ENCODE results near the gene ADAMTS4. TPM values are rescaled to one million over a fixed set of nuclear protein-coding genes. Genes with fewer than 3 reads are reported as not detected.

ADAMTS4 gene
- total RNA-seq, 4 donors from 2014 or later = 0.20 to 15.3 (median 4.2) TPM

DNA sequence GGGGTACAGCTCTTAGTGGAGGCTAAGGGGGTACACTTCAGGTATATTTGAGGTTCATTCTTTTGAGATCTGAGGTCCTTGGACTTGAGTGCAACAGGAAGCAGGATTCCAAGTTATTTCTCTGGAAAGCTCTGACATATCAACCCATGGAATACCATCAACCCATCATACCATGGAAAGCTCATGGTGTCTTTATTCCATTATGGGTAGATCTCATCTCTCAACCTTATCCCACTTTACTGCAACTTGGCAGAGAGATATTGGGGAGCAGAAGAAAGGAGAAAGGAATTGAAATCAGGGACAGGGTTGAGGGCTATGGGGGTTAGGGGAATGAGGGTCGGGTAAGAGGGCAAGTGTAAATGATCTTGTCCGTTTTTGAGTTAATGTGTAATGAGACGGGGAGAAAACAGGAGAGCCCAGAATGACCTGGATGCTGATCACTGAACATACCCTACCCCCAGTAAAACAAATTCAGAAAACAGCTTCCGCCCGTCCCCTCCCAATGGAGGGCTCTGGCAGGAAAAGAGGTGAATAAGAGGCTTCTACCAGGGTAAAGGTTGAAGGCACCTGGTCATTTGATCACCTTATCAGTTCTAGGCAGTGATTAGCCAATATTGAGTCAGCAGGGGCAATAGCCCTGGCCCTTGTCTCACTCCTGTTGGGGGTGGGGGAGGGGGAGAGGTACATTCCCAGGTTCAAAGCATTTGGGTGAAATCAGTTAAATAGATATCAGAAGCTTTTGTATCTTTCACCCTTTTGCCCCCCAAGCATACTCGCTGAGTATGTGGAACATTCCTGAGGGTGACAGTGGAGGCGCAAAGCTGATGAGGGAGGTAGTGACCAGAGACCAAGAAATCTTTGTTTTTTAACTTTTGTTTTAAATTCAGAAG lies 25.2 kb upstream of the ADAMTS4 start:
- WGBS, 2 donors = 90 to 94% methylated on average over 7 of the region's 7 CpGs
- no peak overlapping the region for H3K4me3 ChIP-seq (ENCODE audit: low read depth, poor library complexity, severe bottlenecking)
- DNase-seq (ENCODE audit: low spot score in 2 of 2) = no peak
- TF ChIP-seq, protein P1, sequence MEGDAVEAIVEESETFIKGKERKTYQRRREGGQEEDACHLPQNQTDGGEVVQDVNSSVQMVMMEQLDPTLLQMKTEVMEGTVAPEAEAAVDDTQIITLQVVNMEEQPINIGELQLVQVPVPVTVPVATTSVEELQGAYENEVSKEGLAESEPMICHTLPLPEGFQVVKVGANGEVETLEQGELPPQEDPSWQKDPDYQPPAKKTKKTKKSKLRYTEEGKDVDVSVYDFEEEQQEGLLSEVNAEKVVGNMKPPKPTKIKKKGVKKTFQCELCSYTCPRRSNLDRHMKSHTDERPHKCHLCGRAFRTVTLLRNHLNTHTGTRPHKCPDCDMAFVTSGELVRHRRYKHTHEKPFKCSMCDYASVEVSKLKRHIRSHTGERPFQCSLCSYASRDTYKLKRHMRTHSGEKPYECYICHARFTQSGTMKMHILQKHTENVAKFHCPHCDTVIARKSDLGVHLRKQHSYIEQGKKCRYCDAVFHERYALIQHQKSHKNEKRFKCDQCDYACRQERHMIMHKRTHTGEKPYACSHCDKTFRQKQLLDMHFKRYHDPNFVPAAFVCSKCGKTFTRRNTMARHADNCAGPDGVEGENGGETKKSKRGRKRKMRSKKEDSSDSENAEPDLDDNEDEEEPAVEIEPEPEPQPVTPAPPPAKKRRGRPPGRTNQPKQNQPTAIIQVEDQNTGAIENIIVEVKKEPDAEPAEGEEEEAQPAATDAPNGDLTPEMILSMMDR (IDR thresholded peaks at IDR 0.05) = no peak
- no peak for TF ChIP-seq POLR2A (IDR thresholded peaks at IDR 0.05)
- intact Hi-C loops (cut with DNase I; ENCODE audit: low total_unique reads) = loop anchor here (10.0 kb wide), 1 partner anchor 161 kb away; no protein-coding TSS in a partner anchor

GRCh38 chr1:161222175-161223019 lies 23.5 kb upstream of the ADAMTS4 start:
- DNase-seq (ENCODE audit: low spot score in 2 of 2) = no peak
- intact Hi-C loops (cut with DNase I; ENCODE audit: low total_unique reads) = loop anchor here (10.0 kb wide), 1 partner anchor 162 kb away; no protein-coding TSS in a partner anchor
- WGBS, 2 donors = 80 to 89% methylated on average over 6 of the region's 6 CpGs
- H3K4me3 ChIP-seq (ENCODE audit: low read depth, poor library complexity, severe bottlenecking) = no peak overlapping the region
- TF ChIP-seq POLR2A (IDR thresholded peaks at IDR 0.05) = no peak
- TF ChIP-seq, protein P1 (IDR thresholded peaks at IDR 0.05) = no peak

DNA sequence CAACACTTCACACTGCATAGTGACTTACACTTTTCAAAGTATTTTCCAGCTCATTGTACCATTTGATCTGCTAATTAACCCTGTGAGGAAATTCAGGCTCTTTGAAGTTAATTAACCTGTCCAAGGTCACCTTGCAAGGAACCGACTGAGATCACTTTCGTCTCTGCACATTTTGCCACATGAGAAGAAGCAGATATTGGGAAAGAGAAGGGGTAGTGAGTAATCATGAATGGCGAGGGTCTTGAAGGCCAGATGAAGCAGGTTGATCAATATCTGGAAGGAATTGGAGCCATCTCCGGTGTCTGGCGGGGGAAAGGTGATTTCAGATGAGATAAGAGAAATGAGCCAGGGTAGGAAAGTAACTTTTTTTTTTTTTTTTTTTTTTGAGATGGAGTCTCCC lies 21.1 kb upstream of the ADAMTS4 start:
- H3K4me3 ChIP-seq (ENCODE audit: low read depth, poor library complexity, severe bottlenecking) = no peak overlapping the region
- WGBS, 2 donors = 82 to 89% methylated on average over 5 of the region's 5 CpGs
- TF ChIP-seq POLR2A (IDR thresholded peaks at IDR 0.05) = no peak
- TF ChIP-seq, protein P1 (IDR thresholded peaks at IDR 0.05) = no peak
- DNase-seq (ENCODE audit: low spot score in 2 of 2) = no peak
- intact Hi-C loops (cut with DNase I; ENCODE audit: low total_unique reads) = loop anchor here (10.0 kb wide), 1 partner anchor 165 kb away; no protein-coding TSS in a partner anchor

DNA sequence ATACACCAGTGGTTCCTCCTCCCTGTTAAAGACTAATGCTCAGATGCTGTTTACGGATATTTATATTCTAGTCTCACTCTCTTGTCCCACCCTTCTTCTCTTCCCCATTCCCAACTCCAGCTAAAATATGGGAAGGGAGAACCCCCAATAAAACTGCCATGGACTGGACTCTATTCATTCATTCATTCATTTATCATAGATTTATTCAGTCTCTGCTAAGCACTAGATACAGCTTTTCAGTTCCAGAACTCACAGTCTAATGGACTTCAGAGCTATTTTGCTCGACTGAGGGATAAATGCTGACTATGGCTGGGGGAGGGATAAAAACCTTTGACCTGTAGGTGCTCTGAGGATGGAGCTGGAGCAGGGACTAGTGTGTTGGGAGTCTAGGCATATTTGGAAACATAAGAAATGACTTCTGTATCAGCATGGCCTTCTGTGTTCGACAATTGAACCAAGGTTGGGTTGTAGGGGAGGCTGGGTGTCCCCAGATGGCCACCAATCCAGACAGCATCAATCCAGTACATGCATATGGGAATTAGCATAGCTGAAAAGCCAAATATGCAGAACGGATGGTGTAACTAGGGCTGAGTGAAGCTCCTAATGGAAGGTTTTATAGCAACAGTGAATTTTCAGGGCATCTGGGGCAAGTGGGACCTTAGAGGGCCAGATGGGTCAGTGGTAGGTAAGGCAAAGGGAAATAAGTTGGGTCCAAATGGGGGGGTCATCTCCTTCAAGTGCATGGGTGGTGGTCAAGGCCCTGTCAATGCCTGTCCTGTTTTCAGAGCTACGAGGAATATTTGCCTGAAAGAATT lies 20.4 kb upstream of the ADAMTS4 start:
- intact Hi-C loops (cut with DNase I; ENCODE audit: low total_unique reads) = no loop called here
- H3K4me3 ChIP-seq (ENCODE audit: low read depth, poor library complexity, severe bottlenecking) = no peak overlapping the region
- 81 to 84% methylated on average over 5 of the region's 5 CpGs for WGBS, 2 donors
- TF ChIP-seq, protein P1 (IDR thresholded peaks at IDR 0.05) = no peak
- no peak for TF ChIP-seq POLR2A (IDR thresholded peaks at IDR 0.05)
- DNase-seq (ENCODE audit: low spot score in 2 of 2) = no peak

Data from lower leg skin (tissue), 4 donors.